Skin of body (tissue), 2 donors: Measurements from ENCODE around the gene HRH1. TPM values are rescaled to one million over a fixed set of nuclear protein-coding genes. Genes with fewer than 3 reads are reported as not detected.
"Not testable (repeated sequence)": the region's sequence is repeated elsewhere in the genome, so short reads cannot be mapped to it uniquely, and the experiment has no call there.

Experiments
- DNase-seq: peaks from one replicate; lab custom pipeline; 2025; lab: John Stamatoyannopoulos, UW
- total RNA-seq: library from RNA; depleted of rRNA; stranded (reverse); fragments of >200 nt; gene quantifications from one replicate; pipeline ENCODE4 v1.2.3, GENCODE V29; 2014

The HRH1 gene, protein sequence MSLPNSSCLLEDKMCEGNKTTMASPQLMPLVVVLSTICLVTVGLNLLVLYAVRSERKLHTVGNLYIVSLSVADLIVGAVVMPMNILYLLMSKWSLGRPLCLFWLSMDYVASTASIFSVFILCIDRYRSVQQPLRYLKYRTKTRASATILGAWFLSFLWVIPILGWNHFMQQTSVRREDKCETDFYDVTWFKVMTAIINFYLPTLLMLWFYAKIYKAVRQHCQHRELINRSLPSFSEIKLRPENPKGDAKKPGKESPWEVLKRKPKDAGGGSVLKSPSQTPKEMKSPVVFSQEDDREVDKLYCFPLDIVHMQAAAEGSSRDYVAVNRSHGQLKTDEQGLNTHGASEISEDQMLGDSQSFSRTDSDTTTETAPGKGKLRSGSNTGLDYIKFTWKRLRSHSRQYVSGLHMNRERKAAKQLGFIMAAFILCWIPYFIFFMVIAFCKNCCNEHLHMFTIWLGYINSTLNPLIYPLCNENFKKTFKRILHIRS
- total RNA-seq = 10.1 TPM

DNA sequence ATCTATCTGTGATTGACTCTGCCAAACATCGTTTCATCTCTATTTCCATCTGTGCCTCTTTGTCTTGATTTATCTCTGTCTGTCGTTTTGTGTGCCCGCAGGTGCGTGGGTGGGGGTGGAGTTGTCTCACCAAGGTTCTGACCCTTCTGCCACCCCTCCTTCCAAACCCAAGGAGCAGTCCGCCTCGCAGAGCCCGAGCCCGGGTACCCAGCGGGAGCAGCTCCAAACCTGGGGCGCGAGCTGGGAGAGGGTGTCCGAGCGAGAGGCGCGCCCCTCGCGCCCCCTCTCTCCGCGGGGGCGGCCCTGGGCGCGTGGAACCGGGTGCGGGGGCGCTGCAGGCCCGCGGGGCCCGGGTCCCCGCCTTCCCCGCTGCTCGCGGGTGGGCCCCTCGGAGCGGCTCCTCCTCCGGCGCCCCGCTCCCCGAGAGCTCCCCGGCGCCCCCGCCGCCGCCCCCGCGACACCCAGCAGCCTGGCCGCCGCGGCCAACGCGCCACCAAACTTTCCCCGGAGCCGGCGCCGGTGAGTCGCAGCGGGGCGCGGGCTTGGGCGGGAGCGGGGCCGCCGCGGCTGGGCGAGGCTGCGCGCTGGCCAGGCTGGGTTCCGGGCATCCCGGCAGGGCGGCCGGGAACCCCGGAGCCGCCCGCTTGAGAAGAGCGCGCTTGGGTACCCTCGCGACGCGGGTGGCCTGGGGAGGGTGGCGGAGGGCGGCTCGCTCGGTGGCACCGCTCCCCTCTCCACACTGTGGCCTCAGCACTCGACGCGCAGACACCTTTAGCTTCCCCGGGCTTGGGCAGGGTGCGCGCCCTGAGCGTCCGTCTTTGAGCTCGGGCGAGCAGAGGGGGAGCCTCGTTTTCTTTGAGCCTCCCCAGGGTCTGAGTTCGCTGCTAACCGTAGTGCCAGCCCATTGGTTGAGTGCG lies at the start of gene HRH1:
HRH1 (plus strand) TSS at position 458 of the 917 bp plus-strand sequence. CDS start 104,545 bp downstream, outside the sequence.
- DNase-seq = no peak

GRCh38 chr3:11113316-11113715 lies 41.0 kb upstream of the HRH1 start:
- not testable (repeated sequence) for DNase-seq

GRCh38 chr3:11115548-11115947 lies 38.7 kb upstream of the HRH1 start:
- no peak for DNase-seq

DNA sequence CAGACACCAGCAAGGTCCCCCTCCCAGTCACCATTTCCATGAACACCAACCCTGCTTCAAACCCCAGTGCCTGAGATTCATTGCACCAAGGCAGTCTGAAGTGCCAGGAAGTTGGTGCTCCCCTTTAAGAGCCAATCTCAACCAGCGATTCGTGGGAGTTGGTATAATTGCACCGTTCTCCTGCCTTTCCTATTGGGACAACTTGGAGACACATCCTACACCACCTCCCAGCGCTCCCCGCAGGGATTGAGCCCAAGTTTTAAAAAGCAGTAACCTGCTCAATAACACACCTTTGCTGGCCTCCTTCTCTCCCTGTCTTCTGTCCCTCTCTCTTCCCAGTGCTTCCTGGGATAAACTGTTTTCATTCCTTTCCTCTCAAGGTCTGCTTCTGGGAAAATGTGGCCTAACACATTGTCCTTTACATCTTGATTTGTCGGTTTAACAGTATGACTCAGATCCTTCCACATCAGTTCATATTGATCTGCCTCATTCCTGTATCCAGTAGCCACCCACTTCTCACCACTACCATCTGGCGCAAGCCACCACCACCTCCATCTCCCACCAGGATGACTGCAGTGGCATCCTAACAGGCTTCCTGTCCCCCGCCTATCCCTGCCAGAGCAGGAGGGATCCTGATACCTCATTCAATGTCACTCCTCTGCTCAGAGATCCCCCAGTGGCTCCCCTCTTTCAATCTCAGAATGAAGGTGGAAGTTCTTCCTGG lies 37.8 kb upstream of the HRH1 start:
- no peak for DNase-seq

- DNase-seq = no peak
Observed at GRCh38 chr3:11117591-11117990, 36.7 kb upstream of the HRH1 start.

GRCh38 chr3:11118181-11118682 lies 36.1 kb upstream of the HRH1 start:
- no peak for DNase-seq

DNA sequence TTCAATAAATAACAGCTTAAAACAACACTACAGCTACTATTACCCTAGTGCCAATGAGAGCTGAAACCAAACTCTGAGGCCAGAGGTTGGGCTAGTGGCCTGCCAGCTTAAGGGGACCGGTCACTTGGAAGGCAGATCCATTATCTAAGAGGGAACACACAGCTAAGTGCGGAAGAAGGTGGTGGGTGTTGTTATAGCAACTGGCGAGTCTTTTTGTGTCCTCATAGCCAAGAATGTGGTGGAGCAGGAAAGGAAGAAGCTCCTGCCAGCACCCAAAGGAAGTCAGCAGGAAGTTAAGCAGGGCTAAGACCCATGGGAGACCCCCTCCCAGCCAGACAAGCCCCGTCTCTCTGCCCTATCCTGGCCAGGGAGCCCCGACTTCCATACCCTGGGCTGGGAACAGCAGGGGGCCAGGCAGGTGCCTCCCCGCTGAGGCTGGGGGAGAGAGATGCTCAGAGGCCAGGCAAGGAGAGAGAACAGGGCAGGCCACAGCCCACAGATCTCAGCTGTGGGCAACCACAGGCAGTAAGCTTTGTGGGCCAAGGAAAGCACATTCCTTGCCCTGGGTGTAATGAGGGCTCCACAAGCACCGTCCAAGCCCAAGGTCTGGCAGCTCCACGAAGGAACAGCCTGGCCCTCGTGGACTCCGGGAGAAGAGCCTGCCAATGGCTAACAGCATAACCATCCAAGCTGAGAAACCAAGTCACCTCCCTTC lies 34.0 kb upstream of the HRH1 start:
- no peak for DNase-seq

DNA sequence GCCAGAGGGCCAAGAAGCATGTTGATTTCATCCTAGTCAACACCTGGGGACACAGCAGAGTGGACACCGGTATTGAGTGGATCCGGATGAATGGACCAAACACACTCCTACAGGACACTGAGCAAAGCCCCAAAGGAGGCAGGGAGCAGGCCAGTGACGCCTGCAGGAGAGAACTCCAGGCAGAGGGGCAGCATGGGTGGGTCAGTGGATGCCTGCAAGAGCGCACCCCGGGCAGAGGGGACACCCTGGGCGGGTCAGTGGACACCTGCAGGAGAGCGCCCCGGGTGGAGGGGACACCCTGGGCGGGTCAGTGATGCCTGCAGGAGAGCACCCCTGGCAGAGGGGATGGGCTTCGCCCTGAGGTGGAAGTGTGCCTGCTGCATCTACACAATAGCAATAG lies 27.6 kb upstream of the HRH1 start:
- no peak for DNase-seq

GRCh38 chr3:11128682-11129632 lies 25.3 kb upstream of the HRH1 start:
- no peak for DNase-seq

- DNase-seq = no peak
Observed at GRCh38 chr3:11130385-11130784, 23.9 kb upstream of the HRH1 start.

- no peak for DNase-seq
Observed at GRCh38 chr3:11131371-11131770, 22.9 kb upstream of the HRH1 start.

GRCh38 chr3:11131886-11132285 lies 22.4 kb upstream of the HRH1 start:
- DNase-seq = not testable (repeated sequence)

DNA sequence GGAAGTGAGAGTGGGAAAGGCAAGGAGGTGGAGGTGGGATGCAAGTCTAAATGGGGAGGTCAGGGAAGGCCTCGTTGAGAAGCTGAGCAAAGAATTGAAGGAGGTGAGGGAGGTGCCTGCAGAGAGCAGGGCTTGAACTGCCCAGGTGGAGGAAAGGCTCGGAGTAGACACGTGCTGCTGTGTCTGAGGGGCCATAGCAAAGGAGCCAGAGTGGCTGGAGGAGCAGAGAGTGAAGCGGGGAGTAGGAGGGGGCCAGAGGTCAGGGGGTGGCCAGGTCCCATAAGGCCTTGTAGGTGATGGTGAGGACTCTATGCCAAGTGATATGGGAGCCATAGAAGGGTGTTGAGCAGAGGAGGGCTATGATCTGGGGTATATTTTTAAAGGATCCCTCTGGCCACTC lies 21.4 kb upstream of the HRH1 start:
- no peak for DNase-seq

DNA sequence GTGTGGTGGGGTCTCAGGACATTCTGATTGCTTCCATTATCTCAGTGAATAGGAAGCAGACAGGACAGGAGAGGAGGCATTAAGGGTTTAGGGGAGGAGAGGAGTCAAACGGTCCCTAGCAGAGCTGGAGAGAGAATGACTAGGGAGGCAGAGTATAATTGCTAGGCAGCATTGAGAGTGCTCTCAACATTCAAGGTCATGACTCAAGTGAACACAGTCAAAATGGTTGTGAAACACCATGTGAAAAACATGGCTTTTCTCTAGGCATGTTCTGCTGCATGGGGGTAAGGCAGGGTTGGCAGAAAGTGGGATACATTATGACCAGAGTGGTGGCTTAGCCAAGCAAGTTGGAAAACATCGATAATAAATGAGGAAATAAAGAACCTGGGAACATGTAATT lies 19.5 kb upstream of the HRH1 start:
- DNase-seq = no peak

GRCh38 chr3:11136116-11136515 lies 18.2 kb upstream of the HRH1 start:
- DNase-seq = no peak

GRCh38 chr3:11136830-11137626 lies 17.3 kb upstream of the HRH1 start:
- no peak for DNase-seq

GRCh38 chr3:11137627-11137959 lies 16.7 kb upstream of the HRH1 start:
- no peak for DNase-seq

DNA sequence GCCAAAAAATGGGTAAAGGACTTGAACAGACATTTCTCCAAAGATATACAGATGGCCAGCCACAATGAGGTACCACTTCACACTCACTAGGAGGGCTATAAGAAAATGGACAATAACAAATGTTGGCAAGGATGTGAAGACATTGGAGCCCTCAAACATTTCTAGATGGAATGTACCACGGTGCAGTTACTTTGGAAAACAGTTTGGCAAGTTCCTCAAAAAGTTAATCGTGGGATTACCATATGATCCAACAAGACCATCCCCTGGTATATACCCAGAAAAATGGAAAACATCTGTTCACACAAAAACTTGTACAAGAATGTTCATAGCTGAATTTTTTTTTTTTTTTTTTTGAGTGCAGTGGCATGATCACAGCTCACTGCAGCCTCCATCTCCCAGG lies 15.9 kb upstream of the HRH1 start:
- no peak for DNase-seq
